Ishikawa (cell line): Measurements from ENCODE around the gene FTO.

Experiments used
- CEBPB ChIP-seq: IDR thresholded peaks from 2 replicates; pipeline ENCODE4 v1.6.1; 2012
- CREB1 ChIP-seq: IDR thresholded peaks from 2 replicates; pipeline ENCODE4 v1.6.1; 2012; ENCODE audit warnings: low read depth
- EGR1 ChIP-seq: IDR thresholded peaks from 2 replicates; pipeline ENCODE4 v1.6.1; 2012
- EP300 ChIP-seq: IDR thresholded peaks from 2 replicates; pipeline ENCODE4 v1.6.1; 2012; ENCODE audit warnings: borderline replicate concordance
- FOXM1 ChIP-seq: IDR thresholded peaks from 2 replicates; pipeline ENCODE4 v1.6.1; 2012; ENCODE audit warnings: low read depth, borderline replicate concordance
- MAX ChIP-seq: IDR thresholded peaks from 2 replicates; pipeline ENCODE4 v1.6.1; 2012
- NFIC ChIP-seq: IDR thresholded peaks from 2 replicates; pipeline ENCODE4 v1.6.1; 2012
- RAD21 ChIP-seq: IDR thresholded peaks from 2 replicates; pipeline ENCODE4 v1.6.1; 2012; ENCODE audit warnings: low read depth
- TAF1 ChIP-seq: IDR thresholded peaks from 2 replicates; pipeline ENCODE4 v1.6.1; 2012; ENCODE audit warnings: low read depth, mild to moderate bottlenecking
- TCF12 ChIP-seq: IDR thresholded peaks from 2 replicates; pipeline ENCODE4 v1.6.1; 2012; ENCODE audit warnings: low read depth
- TEAD4 ChIP-seq: IDR thresholded peaks from 2 replicates; pipeline ENCODE4 v1.6.1; 2012
- YY1 ChIP-seq: IDR thresholded peaks from 2 replicates; pipeline ENCODE4 v1.6.1; 2012; ENCODE audit warnings: low read depth
- ZBTB7A ChIP-seq: IDR thresholded peaks from 2 replicates; pipeline ENCODE4 v1.6.1; 2012; ENCODE audit warnings: low read depth
- TF ChIP-seq, protein P1 (sequence below): IDR thresholded peaks from 2 replicates; pipeline ENCODE4 v1.6.1; 2012; ENCODE audit warnings: low read depth, mild to moderate bottlenecking
- TF ChIP-seq, protein P2 (sequence below): IDR thresholded peaks from 2 replicates; pipeline ENCODE4 v1.6.1; 2012

The FTO gene

GRCh38 chr16:53775106-53775820 lies 71.3 kb downstream of the FTO start:
- TF ChIP-seq TEAD4 (no peak), FOXM1 (no peak), NFIC (no peak), TAF1 (no peak), CEBPB (no peak), MAX (no peak), RAD21 (no peak), CREB1 (no peak), TCF12 (no peak), ZBTB7A (no peak), YY1 (no peak), EGR1 (no peak), EP300 (no peak)
- TF ChIP-seq, protein P1, sequence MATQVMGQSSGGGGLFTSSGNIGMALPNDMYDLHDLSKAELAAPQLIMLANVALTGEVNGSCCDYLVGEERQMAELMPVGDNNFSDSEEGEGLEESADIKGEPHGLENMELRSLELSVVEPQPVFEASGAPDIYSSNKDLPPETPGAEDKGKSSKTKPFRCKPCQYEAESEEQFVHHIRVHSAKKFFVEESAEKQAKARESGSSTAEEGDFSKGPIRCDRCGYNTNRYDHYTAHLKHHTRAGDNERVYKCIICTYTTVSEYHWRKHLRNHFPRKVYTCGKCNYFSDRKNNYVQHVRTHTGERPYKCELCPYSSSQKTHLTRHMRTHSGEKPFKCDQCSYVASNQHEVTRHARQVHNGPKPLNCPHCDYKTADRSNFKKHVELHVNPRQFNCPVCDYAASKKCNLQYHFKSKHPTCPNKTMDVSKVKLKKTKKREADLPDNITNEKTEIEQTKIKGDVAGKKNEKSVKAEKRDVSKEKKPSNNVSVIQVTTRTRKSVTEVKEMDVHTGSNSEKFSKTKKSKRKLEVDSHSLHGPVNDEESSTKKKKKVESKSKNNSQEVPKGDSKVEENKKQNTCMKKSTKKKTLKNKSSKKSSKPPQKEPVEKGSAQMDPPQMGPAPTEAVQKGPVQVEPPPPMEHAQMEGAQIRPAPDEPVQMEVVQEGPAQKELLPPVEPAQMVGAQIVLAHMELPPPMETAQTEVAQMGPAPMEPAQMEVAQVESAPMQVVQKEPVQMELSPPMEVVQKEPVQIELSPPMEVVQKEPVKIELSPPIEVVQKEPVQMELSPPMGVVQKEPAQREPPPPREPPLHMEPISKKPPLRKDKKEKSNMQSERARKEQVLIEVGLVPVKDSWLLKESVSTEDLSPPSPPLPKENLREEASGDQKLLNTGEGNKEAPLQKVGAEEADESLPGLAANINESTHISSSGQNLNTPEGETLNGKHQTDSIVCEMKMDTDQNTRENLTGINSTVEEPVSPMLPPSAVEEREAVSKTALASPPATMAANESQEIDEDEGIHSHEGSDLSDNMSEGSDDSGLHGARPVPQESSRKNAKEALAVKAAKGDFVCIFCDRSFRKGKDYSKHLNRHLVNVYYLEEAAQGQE, result no peak
- TF ChIP-seq, protein P2, sequence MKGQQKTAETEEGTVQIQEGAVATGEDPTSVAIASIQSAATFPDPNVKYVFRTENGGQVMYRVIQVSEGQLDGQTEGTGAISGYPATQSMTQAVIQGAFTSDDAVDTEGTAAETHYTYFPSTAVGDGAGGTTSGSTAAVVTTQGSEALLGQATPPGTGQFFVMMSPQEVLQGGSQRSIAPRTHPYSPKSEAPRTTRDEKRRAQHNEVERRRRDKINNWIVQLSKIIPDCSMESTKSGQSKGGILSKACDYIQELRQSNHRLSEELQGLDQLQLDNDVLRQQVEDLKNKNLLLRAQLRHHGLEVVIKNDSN, result no peak

DNA sequence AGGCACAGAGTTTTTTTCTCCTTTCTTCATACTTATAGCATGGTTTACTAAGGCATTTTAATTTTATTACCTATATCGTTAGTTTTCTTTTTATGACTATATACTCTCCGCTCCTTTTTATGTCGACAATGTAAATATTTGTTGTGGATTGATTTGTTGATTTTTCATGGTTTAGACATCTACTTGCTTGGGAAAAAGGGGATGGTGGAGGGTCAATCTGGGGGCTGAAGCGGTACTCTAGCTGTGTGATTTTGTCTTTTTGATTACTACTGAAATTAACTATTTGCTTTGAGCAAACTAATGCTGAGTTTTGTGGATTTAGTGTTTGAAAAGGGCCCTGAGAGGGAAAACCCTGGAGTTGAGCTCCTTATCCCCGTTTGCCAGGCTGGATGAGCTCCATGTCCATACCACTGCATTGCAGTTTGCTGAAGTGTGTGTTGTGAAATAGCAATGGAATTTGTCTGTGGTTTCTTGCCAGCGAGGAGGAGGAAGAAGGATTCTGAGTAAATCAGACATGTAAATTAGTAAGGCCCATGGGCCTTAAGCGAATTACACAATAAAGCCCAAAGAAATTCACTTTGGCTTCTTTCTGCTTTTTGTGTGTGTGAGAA lies 72.0 kb downstream of the FTO start:
- TF ChIP-seq RAD21, result no peak
- 0 out of 2 replicates have a peak, but pooled peaks have one; percentile 21 for TF ChIP-seq NFIC
- no peak for TF ChIP-seq CREB1
- TF ChIP-seq, protein P1, result no peak
- no peak for TF ChIP-seq ZBTB7A
- peak; percentile 57; the same call in 1 of the 2 replicates for TF ChIP-seq TEAD4
- TF ChIP-seq CEBPB, result peak; percentile 92
- TF ChIP-seq, protein P2, result no peak

DNA sequence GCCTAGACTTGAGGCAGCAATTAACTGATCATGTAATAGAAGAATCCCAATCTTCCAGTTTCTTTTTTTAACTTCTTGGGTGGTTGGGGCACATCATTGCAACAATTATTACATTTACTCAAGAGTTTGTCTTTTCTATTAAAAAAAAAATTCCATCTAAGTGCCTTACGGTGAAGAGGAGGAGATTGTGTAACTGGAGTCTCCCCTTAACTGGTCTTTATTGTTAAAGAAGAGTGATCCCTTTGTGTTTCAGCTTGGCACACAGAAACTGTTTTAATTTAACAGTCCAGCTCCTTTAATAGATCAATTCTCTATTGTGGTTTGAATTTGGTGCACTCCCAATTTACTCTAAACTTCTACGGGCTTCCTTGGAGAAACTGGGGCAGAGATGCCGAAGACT lies 75.2 kb downstream of the FTO start:
- TF ChIP-seq, protein P2, result no peak
- no peak for TF ChIP-seq CREB1
- TF ChIP-seq EP300, result no peak
- TF ChIP-seq NFIC, result no peak
- TF ChIP-seq CEBPB, result no peak
- no peak for TF ChIP-seq MAX
- TF ChIP-seq FOXM1, result no peak
- no peak for TF ChIP-seq EGR1
- TF ChIP-seq TCF12, result no peak
- TF ChIP-seq RAD21, result no peak
- no peak for TF ChIP-seq YY1
- no peak for TF ChIP-seq TAF1
- TF ChIP-seq, protein P1, result no peak
- no peak for TF ChIP-seq ZBTB7A
- TF ChIP-seq TEAD4, result no peak

DNA sequence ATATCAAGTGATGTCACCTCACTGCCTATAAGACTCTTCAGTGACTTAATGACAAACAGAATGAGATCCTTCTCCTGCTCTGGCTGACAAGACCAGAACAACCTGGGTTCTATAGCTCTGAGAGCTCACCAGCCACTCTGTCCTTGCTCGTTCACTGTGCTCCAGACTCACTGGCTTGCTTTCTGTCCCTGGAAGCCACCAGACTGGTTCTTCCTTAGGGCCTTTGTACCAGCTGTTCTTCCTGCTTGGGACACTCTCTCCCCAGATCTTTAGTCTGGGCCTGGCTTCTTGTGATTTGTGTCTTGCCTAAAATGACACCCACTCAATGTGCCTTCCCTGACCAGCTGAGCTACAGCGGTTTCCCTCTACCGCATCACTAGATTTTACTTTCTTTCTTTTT lies 76.1 kb downstream of the FTO start:
- TF ChIP-seq TAF1, result no peak
- TF ChIP-seq NFIC, result no peak
